Urinary bladder (tissue), 4 donors: ENCODE data around the gene STRN. TPM values are rescaled to one million over a fixed set of nuclear protein-coding genes. Genes with fewer than 3 reads are reported as not detected.
"Not testable (repeated sequence)": the region's sequence is repeated elsewhere in the genome, so short reads cannot be mapped to it uniquely, and the experiment has no call there.

Experiments
- DNase-seq: peaks from one replicate; pipeline ENCODE4 v3.0.0-alpha.2; 2015; ENCODE audit errors: extremely low spot score
- H3K27ac ChIP-seq: one replicate; pipeline ENCODE4 v1.5.1; 2013; ENCODE audit warnings: low read depth, mild to moderate bottlenecking, moderate library complexity
- H3K36me3 ChIP-seq: one replicate; pipeline ENCODE4 v1.6.1; 2013; ENCODE audit warnings: mild to moderate bottlenecking, moderate library complexity; ENCODE audit not compliant: insufficient read depth
- H3K4me1 ChIP-seq: one replicate; pipeline ENCODE4 v1.6.1; 2013; ENCODE audit warnings: mild to moderate bottlenecking, moderate library complexity; ENCODE audit not compliant: insufficient read depth
- H3K4me3 ChIP-seq: one replicate; pipeline ENCODE4 v1.5.1; 2013; ENCODE audit warnings: low read depth, low read length
- WGBS: extraction: QIAGEN DNeasy Blood & Tissue Kit; methylation state at CpG from one replicate; pipeline ENCODE4 v1.1.7; 2013; 5-methylcytosine and 5-hydroxymethylcytosine counted together
- polyA plus RNA-seq: library from polyadenylated mRNA; stranded (reverse); fragments of 200-250 nt; gene quantifications from one replicate; pipeline ENCODE4 v1.2.3, GENCODE V29; 2013
- total RNA-seq: library from RNA; depleted of rRNA; stranded (reverse); fragments of >200 nt; gene quantifications from one replicate; pipeline ENCODE4 v1.2.3, GENCODE V29; 2014
- donor health status: healthy with polysubstance abuse.
- donor health status: healthy.

STRN gene
- 34.9 TPM for total RNA-seq
- 8.2 TPM for polyA plus RNA-seq

DNA sequence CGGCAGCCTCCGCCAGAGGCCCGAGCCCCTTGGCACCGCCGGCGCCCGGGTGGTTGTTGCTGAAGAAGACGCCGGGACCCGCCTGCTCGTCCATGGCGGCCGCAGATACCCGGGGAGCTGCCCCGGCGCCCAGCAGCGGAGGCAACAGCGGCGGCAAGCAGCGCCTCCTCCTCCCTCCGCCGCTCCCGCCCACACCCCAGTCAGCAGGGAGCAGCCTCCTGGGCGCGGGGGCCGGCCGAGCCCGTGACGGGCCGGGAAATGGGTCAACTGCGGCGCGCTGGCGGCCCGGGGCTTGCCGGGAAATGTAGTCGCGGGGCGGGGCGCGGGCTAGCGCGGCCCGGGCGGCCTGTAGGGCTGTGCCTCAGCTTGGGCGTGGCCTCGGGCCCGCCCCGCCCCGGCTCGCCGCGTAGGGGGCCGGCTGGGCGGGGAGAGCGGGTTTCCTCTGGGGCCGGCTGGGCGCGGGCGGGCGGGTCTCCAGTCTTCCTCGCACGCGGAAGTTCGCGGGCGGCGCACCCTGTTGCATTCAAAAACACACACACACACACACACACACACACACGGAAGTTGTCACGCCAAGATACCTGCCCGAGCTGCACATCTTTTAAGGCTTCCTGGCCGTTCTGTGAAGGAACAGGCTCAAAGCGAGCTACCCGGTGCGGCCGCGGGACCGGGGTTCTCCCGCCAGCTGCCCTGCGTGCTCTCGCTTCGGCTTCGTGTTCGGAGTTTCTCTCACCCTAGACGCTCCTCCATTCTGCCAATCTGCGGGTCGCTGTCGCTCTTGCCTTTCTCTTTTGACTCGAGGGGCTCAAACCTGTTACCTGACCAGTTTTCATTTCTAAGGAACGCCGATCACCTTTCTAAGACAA lies at the start of gene STRN:
TSS of gene STRN (minus strand) at position 167 of the 866 bp plus-strand sequence. CDS start at position 94, 73 bp downstream.
- Histone ChIP-seq H3K4me3 (peak within 1 kb of the TSS; percentile 97), H3K27ac (peak within 1 kb of the TSS; percentile 87), H3K4me1 (no peaks in the 10 kb centered on the region), H3K36me3 (no peaks in the 10 kb centered on the region)
- peak; percentile 75 for DNase-seq
- under 1% methylated on average over 91 of the region's 91 CpGs for WGBS

GRCh38 chr2:37013315-37013641 lies 46.9 kb upstream of the STRN start:
- WGBS = 92% methylated on average over 4 of the region's 4 CpGs
- no peak overlapping the region for H3K4me3 ChIP-seq
- DNase-seq = no peak
- no peak overlapping the region for H3K27ac ChIP-seq
- H3K36me3 ChIP-seq = no peaks in the 10 kb centered on the region
- no peaks in the 10 kb centered on the region for H3K4me1 ChIP-seq

- 78% methylated on average over 5 of the region's 5 CpGs for WGBS
- Histone ChIP-seq H3K27ac (no peak overlapping the region), H3K4me3 (no peak overlapping the region), H3K4me1 (no peaks in the 10 kb centered on the region), H3K36me3 (no peaks in the 10 kb centered on the region)
- DNase-seq = no peak
These were observed 44.8 kb upstream of the STRN start for GRCh38 chr2:37011130-37011529.

DNA sequence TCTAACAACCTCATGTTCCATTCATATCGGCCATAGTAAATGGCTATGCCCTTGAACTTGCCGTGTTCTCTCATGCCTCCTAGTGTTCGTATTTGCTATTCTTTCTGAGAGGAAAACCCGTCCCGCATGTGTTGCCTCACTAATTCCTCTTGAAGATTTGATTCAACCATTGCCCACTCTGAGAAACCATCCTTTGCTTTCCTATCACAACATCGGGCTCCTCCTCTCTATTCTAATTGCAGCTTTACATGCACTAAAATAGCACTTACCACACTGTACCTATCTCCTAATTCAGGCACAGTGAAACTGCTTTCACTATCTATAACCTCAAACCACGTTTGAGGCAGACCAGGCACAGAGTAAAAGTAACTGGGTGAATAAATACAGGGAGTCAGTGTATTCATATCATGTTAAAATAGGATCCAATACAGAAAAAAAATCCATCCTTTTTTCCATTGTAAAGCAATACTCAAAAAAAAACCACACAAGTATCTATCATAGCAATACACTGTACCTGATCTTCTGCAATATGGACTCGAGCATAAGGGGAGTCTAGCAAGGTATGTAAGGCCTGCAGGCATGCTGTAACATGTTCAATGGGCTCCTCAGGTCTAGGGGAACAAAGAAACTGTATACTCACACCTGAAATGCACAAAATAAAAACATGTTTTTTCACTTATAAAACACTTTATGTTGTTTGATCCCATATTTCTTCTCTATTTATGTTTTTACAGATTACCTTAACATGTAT lies 39.0 kb upstream of the STRN start:
- 73% methylated on average over 8 of the region's 8 CpGs for WGBS
- H3K27ac ChIP-seq = no peak overlapping the region
- no peak for DNase-seq
- no peak overlapping the region for H3K4me3 ChIP-seq
- no peaks in the 10 kb centered on the region for H3K4me1 ChIP-seq
- no peaks in the 10 kb centered on the region for H3K36me3 ChIP-seq

GRCh38 chr2:37000988-37001556 lies 34.7 kb upstream of the STRN start:
- H3K36me3 ChIP-seq = peaks cover 2% of the 10 kb centered on the region
- no peak overlapping the region for H3K27ac ChIP-seq
- H3K4me1 ChIP-seq = no peaks in the 10 kb centered on the region
- whole genome bisulfite sequencing = 57% methylated on average over 2 of the region's 2 CpGs
- H3K4me3 ChIP-seq = no peak overlapping the region
- DNase-seq = no peak

- Histone ChIP-seq H3K4me3 (no peak overlapping the region), H3K36me3 (peaks cover 2% of the 10 kb centered on the region), H3K27ac (peak overlapping the region; percentile 23), H3K4me1 (no peaks in the 10 kb centered on the region)
- 82% methylated on average over 6 of the region's 6 CpGs for WGBS
- no peak for DNase-seq
These were observed 34.0 kb upstream of the STRN start for GRCh38 chr2:37000318-37000717.

DNA sequence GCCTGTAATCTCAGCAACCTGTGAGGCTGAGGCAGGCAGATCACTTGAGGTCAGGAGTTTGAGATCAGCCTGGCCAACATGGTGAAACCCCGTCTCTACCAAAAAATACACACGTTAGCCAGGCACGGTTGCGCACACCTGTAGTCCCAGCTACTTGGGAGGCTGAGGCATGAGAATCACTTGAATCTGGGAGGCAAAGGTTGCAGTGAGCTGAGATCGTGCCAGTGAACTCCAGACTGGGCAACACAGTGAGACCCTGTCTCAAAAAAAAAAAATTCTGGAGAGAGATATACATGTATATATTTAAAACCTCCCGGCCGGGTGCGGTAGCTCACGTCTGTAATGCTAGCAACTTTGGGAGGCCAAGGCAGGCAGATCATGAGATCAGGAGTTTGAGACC lies 33.1 kb upstream of the STRN start:
- not testable (repeated sequence) for DNase-seq, H3K27ac ChIP-seq, H3K4me1 ChIP-seq, H3K36me3 ChIP-seq, H3K4me3 ChIP-seq
- WGBS = 98% methylated on average over 9 of the region's 9 CpGs

DNA sequence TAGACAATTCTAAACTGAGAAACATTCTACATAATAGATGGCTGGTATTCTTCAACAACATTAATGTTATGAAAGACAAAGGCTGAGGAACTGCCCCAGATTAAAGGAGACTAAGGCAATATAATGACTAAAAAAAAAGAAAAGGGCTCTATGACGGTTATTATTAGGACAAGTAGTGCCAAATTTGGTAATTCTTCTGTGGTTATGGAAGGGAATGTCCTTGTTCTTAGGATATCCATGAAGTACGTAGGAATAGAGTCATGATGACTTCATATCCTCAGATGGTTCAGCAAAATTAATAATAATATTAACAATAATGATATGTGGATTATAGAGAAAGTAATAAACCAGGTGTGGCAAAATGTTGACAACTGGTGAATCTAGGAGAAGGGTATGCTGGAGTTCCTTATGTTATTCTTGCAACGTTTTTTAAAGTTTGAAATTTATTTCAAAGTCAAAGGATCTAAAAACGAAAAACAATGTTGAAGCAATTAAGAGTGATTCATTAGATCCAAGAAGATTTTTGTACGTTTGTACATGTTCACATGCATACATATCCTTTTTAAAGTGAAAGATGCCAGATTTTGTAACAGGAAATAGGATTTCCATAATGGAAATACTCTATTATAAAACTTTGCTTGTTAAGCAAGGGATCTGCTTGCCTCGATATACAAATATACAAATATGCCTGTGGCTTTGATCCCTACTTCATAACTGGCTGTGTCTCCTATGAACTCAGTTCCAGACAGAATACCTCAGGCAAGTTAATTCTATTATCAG lies 27.7 kb upstream of the STRN start:
- Histone ChIP-seq H3K36me3 (no peaks in the 10 kb centered on the region), H3K27ac (no peak overlapping the region), H3K4me3 (no peak overlapping the region), H3K4me1 (no peaks in the 10 kb centered on the region)
- DNase-seq = no peak
- 80% methylated on average over 6 of the region's 6 CpGs for WGBS

DNA sequence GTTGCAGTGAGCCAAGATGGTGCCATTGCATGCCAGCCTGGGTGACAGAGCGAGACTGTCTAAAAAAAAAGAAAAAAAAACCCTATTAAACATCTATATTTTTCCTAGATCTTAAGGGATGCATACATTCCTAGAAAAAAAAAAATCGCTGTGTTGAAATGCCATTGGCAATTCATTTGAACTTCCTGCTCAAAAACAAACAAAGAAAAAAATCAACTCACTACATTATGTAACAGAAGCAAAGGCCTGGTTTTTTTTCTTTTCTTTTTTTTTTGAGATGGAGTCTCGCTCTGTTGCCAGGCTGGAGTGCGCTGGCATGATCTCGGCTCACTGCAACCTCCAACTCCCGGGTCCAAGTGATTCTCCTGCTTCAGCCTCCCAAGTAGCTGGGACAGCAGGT lies 21.7 kb upstream of the STRN start:
- H3K36me3 ChIP-seq = peaks cover 3% of the 10 kb centered on the region
- H3K4me3 ChIP-seq = no peak overlapping the region
- 90% methylated on average over 6 of the region's 6 CpGs for WGBS
- no peak overlapping the region for H3K27ac ChIP-seq
- no peak for DNase-seq
- H3K4me1 ChIP-seq = no peaks in the 10 kb centered on the region

- Histone ChIP-seq H3K4me1 (no peaks in the 10 kb centered on the region), H3K4me3 (no peak overlapping the region), H3K27ac (no peak overlapping the region), H3K36me3 (peaks cover 3% of the 10 kb centered on the region)
- no peak for DNase-seq
- WGBS = 89% methylated on average over 3 of the region's 3 CpGs
These were observed 16.1 kb upstream of the STRN start for GRCh38 chr2:36982467-36982866.

GRCh38 chr2:36981911-36982310 lies 15.6 kb upstream of the STRN start:
- H3K4me3 ChIP-seq = no peak overlapping the region
- H3K36me3 ChIP-seq = peaks cover 3% of the 10 kb centered on the region
- H3K27ac ChIP-seq = no peak overlapping the region
- H3K4me1 ChIP-seq = no peaks in the 10 kb centered on the region
- no peak for DNase-seq
- 90% methylated on average over 2 of the region's 2 CpGs for WGBS

GRCh38 chr2:36979007-36979406 lies 12.7 kb upstream of the STRN start:
- not testable (repeated sequence) for DNase-seq
- 96% methylated on average over 3 of the region's 3 CpGs for WGBS

GRCh38 chr2:36976065-36976464 lies 9.7 kb upstream of the STRN start:
- Histone ChIP-seq H3K36me3 (peaks cover 3% of the 10 kb centered on the region), H3K4me3 (no peak overlapping the region), H3K4me1 (no peaks in the 10 kb centered on the region), H3K27ac (no peak overlapping the region)
- WGBS = 88% methylated on average over 2 of the region's 2 CpGs
- no peak for DNase-seq

More at GRCh38 chr2:36979007-36979406, 12.7 kb upstream of the STRN start:
- H3K27ac ChIP-seq, H3K36me3 ChIP-seq, H3K4me1 ChIP-seq, H3K4me3 ChIP-seq: not testable (repeated sequence)
